Keratinocyte (primary cell): Measurements from ENCODE around the gene ADGRG6.

ENCODE experiments used
- CTCF ChIP-seq, 3 experiments: IDR thresholded peaks in 1 of 3; conservative IDR thresholded peaks in 1 of 3; optimal IDR thresholded peaks in 1 of 3; 2 replicates in 2 of 3; 3 replicates in 1 of 3; pipeline versions ENCODE3 to v1.5.1; 2011; ENCODE audit warnings: low read length in 3 of 3, mild to moderate bottlenecking in 3 of 3, moderate library complexity in 2 of 3, control low read depth in 1 of 3, inconsistent platforms in 1 of 3; ENCODE audit not compliant: insufficient read depth in 2 of 3; ENCODE audit errors: extremely low read depth in 1 of 3
- EZH2 ChIP-seq: IDR thresholded peaks from one replicate; pipeline ENCODE4 v1.6.1; 2012; ENCODE audit warnings: inconsistent platforms, mild to moderate bottlenecking, low read length, moderate library complexity

DNA sequence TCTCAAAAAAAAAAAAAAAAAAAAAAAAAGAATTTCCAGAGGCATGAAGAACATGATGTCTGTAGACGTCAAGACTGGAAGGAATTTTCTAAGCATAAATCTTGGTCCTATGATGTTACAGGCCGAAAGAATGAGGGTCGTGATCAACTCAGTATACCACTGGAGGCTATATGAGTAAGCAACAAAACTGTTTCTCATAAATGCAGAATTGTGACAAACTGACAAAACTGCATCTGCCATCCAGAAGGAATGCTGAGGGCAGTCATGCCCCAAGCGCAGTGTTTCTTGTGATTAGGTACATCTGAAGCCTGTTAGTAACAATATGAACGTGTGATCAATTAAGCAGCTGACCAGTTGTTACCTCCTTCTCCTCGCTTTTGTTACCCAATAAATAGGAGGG, 43.5 kb upstream of the ADGRG6 start:
- TF ChIP-seq CTCF (optimal IDR thresholded peaks at IDR 0.05 in 1 of 3, IDR thresholded peaks at IDR 0.05 in 1 of 3, conservative IDR thresholded peaks at IDR 0.05 in 1 of 3; ENCODE audit: extremely low read depth in 1 of 3, insufficient read depth in 2 of 3, low read length in 3 of 3) (no peak), EZH2 (no peak)
